Measurements from ENCODE around the gene PRKCQ. TPM values are rescaled to one million over a fixed set of nuclear protein-coding genes. Genes with fewer than 3 reads are reported as not detected.

The PRKCQ gene
- polyA plus RNA-seq, 1 donor (not counting 4 experiments of a cell fraction or from before 2014, with no cell fraction given), result 7.5 TPM

DNA sequence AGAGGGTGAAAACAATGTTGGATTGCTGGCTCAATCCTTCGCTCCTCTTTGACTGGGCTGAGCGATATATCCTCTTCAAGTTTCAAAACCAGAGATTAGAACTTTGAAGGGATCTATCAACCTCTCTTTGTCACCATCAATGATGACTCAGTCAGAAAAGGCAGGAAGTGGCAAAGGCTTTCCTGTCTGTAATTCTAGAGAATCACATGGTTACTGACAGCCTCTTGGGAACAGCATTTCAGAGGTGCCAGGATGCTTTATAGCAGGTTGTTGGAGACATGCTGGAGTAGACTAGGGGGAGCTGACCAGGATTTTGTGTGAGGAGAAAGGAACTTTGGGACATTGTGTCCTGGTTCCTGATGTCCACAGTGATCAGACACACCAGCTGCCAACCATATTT, 81.3 kb downstream of the PRKCQ start:
- Histone ChIP-seq H4K20me1 (ENCODE audit: control insufficient read depth, extremely low read depth, insufficient read depth, low read length) (no peaks in the 10 kb centered on the region), H3K9ac (ENCODE audit: control insufficient read depth, extremely low read depth, insufficient read depth, low read length) (no peak overlapping the region), H3K27me3 (ENCODE audit: control insufficient read depth, extremely low read depth, insufficient read depth, low read length) (no peaks in the 10 kb centered on the region), H3K4me3 (ENCODE audit: control insufficient read depth in 2 of 3, extremely low read depth in 1 of 3, insufficient read depth in 2 of 3, low read depth in 1 of 3, low read length in 3 of 3) (no peak overlapping the region), H3K9me1 (ENCODE audit: control insufficient read depth, extremely low read depth, insufficient read depth, low read length) (no peaks in the 10 kb centered on the region), H3K4me1 (ENCODE audit: control insufficient read depth, extremely low read depth, insufficient read depth, low read length) (peaks cover 46% of the 10 kb centered on the region), H2AFZ (ENCODE audit: control insufficient read depth, low read length) (no peak overlapping the region), H3K9me3 (ENCODE audit: control insufficient read depth, low read depth, low read length) (no peaks in the 10 kb centered on the region), H3K36me3 (ENCODE audit: control insufficient read depth in 2 of 2, extremely low read depth in 1 of 2, insufficient read depth in 2 of 2, low read length in 2 of 2) (no peaks in the 10 kb centered on the region), H3K4me2 (ENCODE audit: control insufficient read depth, extremely low read depth, insufficient read depth, low read depth, low read length) (no peak overlapping the region), H3K27ac (ENCODE audit: control insufficient read depth, insufficient read depth, low read length) (no peak overlapping the region), H3K79me2 (ENCODE audit: control insufficient read depth, insufficient read depth, low read length) (no peaks in the 10 kb centered on the region)
- DNase-seq (ENCODE audit: low read depth, low spot score) (no peak), FAIRE-seq (peak; percentile 81)
- TF ChIP-seq, protein P1, sequence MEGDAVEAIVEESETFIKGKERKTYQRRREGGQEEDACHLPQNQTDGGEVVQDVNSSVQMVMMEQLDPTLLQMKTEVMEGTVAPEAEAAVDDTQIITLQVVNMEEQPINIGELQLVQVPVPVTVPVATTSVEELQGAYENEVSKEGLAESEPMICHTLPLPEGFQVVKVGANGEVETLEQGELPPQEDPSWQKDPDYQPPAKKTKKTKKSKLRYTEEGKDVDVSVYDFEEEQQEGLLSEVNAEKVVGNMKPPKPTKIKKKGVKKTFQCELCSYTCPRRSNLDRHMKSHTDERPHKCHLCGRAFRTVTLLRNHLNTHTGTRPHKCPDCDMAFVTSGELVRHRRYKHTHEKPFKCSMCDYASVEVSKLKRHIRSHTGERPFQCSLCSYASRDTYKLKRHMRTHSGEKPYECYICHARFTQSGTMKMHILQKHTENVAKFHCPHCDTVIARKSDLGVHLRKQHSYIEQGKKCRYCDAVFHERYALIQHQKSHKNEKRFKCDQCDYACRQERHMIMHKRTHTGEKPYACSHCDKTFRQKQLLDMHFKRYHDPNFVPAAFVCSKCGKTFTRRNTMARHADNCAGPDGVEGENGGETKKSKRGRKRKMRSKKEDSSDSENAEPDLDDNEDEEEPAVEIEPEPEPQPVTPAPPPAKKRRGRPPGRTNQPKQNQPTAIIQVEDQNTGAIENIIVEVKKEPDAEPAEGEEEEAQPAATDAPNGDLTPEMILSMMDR (optimal IDR thresholded peaks at IDR 0.05 in 1 of 3, IDR thresholded peaks at IDR 0.05 in 1 of 3, conservative IDR thresholded peaks at IDR 0.05 in 1 of 3; ENCODE audit: extremely low read depth in 1 of 3, insufficient read depth in 2 of 3, low read length in 3 of 3), result no peak
- TF ChIP-seq EZH2 (IDR thresholded peaks at IDR 0.05; ENCODE audit: low read length), result no peak
- dilution Hi-C loops (cut with MboI; ENCODE audit: extremely low pct_ligation_motif_present, low sequenced_read_pairs), result no loop called here

DNA sequence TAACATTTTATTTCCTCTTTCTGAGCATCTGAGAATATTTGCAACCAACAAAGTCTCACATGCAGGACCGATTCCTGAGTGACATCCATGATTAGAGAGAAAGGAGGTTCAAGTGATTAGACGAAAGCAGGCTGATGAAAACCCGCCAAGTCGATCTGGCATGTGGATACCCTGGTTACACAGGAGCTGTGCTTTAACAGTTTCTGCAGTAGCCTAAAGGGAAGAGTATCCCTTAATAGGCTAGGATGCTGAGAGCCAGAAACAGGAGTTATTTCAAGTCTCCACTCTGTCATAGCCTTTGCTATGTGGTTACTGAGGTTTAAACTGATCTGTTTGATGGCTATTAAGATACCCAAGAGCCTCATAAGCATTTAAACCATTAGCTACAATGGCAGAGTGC, 82.5 kb downstream of the PRKCQ start:
- Histone ChIP-seq H3K9me3 (ENCODE audit: control insufficient read depth, low read depth, low read length) (no peaks in the 10 kb centered on the region), H3K4me1 (ENCODE audit: control insufficient read depth, extremely low read depth, insufficient read depth, low read length) (peaks cover 50% of the 10 kb centered on the region), H3K9ac (ENCODE audit: control insufficient read depth, extremely low read depth, insufficient read depth, low read length) (no peak overlapping the region), H3K9me1 (ENCODE audit: control insufficient read depth, extremely low read depth, insufficient read depth, low read length) (no peaks in the 10 kb centered on the region), H3K36me3 (ENCODE audit: control insufficient read depth in 2 of 2, extremely low read depth in 1 of 2, insufficient read depth in 2 of 2, low read length in 2 of 2) (no peaks in the 10 kb centered on the region), H2AFZ (ENCODE audit: control insufficient read depth, low read length) (no peak overlapping the region), H3K27ac (ENCODE audit: control insufficient read depth, insufficient read depth, low read length) (no peak overlapping the region), H4K20me1 (ENCODE audit: control insufficient read depth, extremely low read depth, insufficient read depth, low read length) (no peaks in the 10 kb centered on the region), H3K27me3 (ENCODE audit: control insufficient read depth, extremely low read depth, insufficient read depth, low read length) (no peaks in the 10 kb centered on the region), H3K4me2 (ENCODE audit: control insufficient read depth, extremely low read depth, insufficient read depth, low read depth, low read length) (no peak overlapping the region), H3K4me3 (ENCODE audit: control insufficient read depth in 2 of 3, extremely low read depth in 1 of 3, insufficient read depth in 2 of 3, low read depth in 1 of 3, low read length in 3 of 3) (no peak overlapping the region), H3K79me2 (ENCODE audit: control insufficient read depth, insufficient read depth, low read length) (no peaks in the 10 kb centered on the region)
- no peak for DNase-seq (ENCODE audit: low read depth, low spot score)
- dilution Hi-C loops (cut with MboI; ENCODE audit: extremely low pct_ligation_motif_present, low sequenced_read_pairs), result no loop called here
- no peak for FAIRE-seq
- TF ChIP-seq, protein P1 (optimal IDR thresholded peaks at IDR 0.05 in 1 of 3, IDR thresholded peaks at IDR 0.05 in 1 of 3, conservative IDR thresholded peaks at IDR 0.05 in 1 of 3; ENCODE audit: extremely low read depth in 1 of 3, insufficient read depth in 2 of 3, low read length in 3 of 3), result no peak
- no peak for TF ChIP-seq EZH2 (IDR thresholded peaks at IDR 0.05; ENCODE audit: low read length)

Data from keratinocyte (primary cell).